ENCODE data around the gene SLC17A5.
"Not testable (repeated sequence)": the region's sequence is repeated elsewhere in the genome, so short reads cannot be mapped to it uniquely, and the experiment has no call there.

Gene SLC17A5

DNA sequence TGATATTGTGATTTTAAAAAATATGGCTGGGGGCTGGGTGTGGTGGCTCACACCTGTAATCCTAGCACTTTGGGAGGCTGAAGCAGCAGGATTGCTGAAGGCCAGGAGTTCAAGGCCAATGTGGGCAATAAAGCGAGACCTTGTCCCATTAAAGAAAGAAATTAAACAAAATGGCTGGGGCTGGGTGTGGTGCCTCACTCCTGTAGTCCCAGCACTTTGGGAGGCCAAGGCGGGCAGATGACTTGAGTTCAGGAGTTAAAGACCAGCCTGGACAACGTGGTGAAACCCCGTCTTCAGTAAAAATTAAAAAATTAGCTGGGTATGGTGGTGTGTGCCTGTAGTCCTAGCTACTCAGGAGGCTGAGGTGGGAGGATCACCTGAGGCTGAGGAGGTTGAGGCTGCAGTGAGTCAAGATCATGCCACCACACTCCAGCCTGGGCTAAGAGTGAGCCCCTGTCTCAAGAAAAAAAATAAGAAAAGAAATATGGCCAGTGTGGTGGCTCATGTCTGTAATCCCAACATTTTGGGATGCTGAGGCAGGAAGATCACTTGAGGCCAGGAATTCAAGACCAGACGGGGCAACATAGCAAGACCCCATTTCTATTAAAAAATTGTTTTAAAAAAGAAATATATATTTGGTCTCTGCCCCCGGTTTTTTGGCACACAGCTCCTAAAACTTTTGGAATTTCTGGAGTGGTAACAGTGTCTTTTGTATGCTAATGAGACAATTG lies 39.8 kb downstream of the SLC17A5 start:
- DNase-seq = no peak

DNA sequence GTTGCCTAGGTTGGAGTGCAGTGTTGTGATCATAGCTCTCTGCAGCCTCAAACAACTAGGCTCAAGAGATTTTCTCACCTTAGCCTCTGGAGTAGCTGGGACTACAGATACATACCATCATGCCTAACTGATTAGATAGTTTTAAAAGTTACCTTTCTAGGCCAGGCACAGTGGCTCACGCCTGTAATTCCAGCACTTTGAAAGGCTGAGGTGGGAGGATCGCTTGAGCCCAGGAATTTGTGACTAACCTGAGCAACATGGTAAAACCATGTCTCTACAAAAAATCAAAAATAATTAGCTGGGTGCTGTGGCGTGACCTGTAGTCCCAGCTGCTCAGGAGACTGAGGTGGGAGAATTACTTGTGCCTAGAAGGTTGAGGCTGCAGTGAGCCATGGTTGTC lies 41.2 kb downstream of the SLC17A5 start:
- no peak for DNase-seq

DNA sequence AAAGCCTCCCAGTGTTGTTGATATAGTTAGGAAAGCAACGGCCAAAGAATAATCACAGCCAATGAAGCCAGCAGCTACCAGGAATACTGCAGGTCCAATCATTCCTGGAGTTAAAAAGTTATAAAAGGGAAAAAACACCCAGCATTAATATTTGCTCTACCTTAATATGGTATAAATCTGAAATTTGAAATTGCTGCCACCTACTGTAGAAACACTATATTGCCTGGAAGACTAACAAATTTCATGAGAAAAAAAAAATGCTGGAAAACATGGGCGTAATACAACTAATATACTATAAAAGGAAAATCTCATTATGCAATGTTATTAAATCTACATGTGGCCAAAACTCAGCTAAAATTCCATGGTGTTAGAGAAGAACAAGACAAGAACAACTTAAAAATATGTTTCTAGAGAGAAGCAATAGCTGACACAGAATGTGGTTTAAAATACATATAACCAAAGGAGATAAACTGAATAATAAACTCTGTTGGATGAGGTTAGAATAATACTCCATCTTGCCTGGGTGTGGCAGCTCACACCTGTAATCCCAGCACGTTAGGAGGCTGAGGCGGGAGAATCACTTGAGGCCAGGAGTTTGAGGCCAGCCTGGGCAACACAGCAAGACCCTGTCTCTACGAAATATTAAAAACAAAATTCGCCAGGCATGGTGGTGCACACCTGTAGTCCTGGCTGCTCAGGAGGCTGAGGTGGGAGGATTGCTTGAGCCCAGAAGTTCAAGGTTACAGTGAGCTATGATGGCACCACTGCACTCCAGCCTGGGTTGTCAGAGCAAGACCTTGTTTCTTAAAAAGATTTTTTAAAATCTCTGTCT lies 43.1 kb downstream of the SLC17A5 start:
- DNase-seq = peak; percentile 47

DNA sequence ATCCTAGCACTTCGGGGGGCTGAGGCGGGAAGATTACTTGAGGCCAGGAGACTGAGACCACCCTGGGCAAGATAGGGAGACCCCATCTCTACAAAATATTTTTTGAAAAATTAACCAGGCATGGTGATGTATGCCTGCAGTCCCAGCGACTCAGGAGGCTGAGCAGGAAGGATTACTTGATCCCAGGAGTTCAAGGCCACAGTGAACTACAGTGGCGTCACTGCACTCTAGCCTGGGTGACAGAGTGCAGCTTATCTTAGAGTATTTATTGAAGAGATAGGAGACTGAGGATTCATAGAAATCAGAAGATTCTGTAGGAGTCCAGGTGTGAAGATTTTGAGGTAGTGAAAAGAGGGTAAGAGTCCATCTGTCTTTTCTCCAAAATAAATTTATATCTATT lies 45.0 kb downstream of the SLC17A5 start:
- no peak for DNase-seq

DNA sequence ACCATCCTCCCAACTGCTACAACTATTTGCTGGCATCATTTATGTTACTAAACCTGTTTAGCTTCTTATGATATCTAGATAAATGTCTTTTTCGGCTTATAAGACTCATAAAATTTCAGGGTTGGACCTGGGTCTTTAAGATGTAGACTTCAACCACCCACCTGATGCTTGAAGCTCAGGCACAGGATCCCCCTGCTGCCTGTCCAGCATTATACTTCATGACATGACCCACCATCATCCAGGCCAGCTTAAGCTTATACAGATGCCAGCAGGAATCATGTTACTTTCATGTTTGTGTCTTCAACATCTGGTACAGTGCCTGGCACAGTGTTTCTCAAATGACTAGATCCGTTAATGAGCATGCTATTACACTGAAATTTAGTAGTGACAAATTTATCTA lies 47.4 kb downstream of the SLC17A5 start:
- DNase-seq = no peak

- DNase-seq = no peak
These were observed 49.3 kb downstream of the SLC17A5 start for GRCh38 chr6:73604461-73604860.

GRCh38 chr6:73604020-73604419 lies 49.8 kb downstream of the SLC17A5 start:
- no peak for DNase-seq

DNA sequence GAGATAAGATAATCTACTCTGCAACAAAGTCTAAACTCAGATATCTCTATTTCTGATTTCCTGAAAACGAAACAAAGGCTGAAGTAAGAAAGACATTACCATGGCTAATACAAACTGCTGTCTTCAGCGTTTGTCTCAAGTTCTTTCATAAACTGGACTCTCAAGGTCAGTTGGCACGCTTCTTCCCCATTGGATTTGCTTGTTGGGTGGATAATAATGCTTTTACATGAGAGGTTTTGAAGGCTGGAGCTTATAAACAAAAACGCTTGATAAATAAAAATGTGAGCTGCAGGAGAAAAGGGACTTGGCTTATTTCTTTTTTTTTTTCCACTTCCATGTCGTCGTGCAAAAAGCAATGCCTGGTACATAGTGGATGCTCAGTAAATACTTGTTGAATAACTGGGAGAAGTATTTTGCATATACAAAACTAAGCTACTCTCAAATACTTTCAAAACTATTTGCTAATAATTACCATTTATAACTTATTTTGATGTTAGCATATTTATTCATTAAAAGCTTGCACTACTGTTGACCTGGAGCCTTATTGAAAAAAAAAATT lies 67.3 kb downstream of the SLC17A5 start:
- DNase-seq = no peak

- peak; percentile 82 for DNase-seq
These were observed 68.0 kb downstream of the SLC17A5 start for GRCh38 chr6:73585566-73586415.

GRCh38 chr6:73581293-73581692 lies 72.5 kb downstream of the SLC17A5 start:
- DNase-seq = no peak

GRCh38 chr6:73580247-73581149 lies 73.3 kb downstream of the SLC17A5 start:
- DNase-seq = peak; percentile 99

DNA sequence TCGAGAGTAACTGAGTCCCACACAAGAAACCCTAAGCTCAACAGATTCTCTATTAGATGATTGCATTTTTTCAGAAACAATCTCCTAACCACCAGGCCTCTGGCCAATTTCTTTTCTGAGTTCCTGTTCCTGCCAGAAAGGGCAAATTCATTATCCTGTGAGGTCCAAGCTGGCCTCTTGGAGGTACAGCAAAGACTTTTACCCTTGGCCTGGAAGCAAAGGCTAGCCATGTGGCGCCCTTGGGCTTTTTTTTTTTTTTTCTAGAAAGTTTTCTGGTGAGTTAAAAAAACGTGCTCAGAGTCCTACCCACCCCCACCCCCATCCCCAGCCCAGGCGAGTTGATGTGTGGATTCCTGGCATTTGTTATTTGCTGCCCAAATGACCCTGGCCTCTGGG lies 73.9 kb downstream of the SLC17A5 start:
- DNase-seq = peak; percentile 90

- peak; percentile 10 for DNase-seq
These were observed 74.4 kb downstream of the SLC17A5 start for GRCh38 chr6:73579389-73579788.

DNA sequence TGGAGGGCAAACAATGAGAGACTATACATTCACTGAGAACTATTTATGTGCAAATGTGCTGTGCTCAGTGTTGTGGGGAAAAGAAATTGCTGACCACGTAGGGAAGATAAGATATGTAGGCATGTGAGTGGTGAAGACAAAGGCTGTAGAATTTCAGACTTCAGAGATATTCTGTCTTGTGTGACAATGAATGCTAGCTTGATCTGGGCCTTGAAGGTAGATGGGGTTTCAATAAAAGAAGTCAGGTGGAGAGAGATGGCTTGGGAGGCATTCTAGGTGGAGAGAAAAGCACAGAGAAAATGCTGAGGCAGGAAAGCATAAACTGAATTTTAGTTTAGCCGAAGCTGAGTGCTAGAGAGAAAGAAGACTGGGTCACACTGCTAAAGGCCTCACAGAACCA lies 76.1 kb downstream of the SLC17A5 start:
- DNase-seq = no peak

- not testable (repeated sequence) for DNase-seq
These were observed 81.3 kb downstream of the SLC17A5 start for GRCh38 chr6:73572531-73572930.

DNA sequence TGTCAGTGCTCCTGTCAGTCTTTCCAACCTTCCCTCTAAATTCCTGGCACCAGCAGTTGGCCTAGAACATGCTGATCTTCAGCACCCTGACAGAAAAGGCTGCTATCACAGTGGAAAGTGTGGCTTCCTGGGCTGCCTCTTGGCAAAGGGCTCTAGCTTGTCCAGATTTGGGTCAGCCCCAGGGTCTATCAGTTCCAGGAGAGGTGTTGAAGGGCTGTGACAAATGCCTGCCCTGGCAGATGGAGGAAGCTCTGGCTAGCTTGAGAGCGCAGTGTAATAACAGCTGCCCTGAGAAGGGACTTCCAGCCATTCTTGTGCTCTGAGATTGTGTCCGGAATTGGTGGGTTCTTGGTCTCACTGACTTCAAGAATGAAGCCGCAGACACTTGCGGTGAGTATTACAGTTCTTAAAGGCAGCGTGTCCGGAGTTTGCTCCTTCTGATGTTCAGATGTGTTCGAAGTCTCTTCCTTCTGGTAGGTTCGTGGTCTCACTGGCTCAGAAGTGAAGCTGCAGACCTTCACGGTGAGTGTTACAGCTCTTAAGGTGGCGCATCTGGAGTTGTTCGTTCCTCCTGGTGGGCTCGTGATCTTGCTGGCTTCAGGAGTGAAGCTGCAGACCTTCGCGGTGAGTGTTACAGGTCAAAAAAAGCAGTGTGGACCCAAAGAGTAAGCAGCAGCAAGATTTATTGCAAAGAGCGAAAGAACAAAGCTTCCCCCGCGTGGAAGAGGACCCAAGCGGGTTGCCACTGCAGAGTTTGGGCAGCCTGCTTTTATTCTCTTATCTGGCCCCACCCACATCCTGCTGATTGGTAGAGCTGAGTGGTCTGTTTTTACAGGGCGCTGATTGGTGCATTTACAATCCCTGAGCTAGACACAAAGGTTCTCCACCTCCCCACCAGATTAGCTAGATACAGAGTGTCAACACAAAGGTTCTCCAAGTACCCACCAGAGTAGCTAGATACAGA lies 82.3 kb downstream of the SLC17A5 start:
- not testable (repeated sequence) for DNase-seq

- DNase-seq = no peak
These were observed 84.7 kb downstream of the SLC17A5 start for GRCh38 chr6:73569121-73569520.

DNA sequence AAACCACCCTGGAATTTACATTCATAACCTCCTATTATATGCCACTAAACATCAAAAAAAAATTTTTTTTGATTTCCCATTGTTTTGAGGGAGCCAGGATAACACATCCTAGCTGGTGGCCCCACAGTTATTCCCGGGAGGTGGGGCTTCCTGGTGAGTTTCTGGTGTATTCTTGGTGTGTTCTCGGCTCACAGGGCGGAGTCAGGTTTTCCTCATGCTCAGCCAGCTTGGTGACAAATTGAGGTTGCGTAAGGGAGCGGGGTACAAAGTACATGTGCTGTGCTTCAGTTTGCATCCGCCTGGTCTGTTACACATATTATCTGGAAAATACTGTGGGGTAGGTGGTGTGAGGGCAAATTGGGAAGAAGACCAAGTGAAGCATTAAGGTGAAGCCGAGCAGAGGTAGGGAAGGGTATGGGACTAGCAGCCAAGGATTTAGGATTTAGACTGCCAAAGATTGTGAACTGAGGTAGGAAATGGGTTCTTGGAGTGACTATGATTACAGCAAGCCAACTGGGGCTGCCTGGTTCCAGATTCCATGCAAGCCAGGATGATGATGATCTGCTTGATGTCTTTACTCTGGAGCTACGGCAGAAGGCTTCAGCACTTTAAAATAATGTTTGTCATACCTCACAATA lies 86.7 kb downstream of the SLC17A5 start:
- DNase-seq = peak; percentile 64

DNA sequence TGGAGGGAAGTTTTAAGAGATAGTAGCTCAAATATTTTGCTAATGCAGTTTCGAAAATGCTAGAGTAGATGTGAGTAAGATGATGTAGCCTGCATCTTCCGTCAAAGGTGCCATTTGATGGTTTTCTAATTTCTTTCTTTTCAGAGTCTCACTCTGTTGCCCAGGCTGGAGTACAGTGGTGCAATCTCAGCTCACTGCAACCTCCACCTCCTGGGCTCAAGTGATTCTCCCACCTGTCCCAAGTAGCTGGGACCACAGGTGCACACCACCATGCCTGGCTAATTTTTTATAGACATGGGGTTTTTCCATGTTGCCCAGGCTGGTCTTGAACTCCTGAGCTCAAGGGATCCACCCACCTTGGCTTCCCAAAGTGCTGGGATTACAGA lies 87.3 kb downstream of the SLC17A5 start:
- not testable (repeated sequence) for DNase-seq
